ENCODE data around the gene ENOPH1.
A peak's percentile ranks its signal among the peaks of the same experiment; 100 is the strongest.

The ENOPH1 gene

DNA sequence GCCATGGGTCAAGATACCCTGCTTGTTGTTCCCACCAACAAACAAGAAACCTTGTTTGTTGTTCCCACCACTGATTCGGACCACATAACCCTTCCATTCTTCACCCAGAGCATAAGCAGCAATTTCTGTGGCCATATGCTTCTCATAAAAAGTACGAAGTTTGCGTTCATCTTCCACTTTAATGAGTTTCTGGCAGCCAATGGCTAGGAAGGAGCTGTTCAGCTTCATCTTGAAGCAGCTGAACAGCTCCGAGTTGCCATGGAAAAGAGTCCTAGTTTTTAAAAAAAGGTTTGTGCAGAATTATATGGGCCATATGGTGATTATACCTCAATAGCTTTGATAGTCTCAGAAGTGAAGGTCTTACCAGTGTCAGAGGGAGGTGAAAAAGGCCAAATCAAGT, 65.3 kb downstream of the ENOPH1 start:
- DNase-seq (ENCODE audit: insufficient read length, low spot score): no peak
- TF ChIP-seq SPI1 (IDR thresholded peaks at IDR 0.05; ENCODE audit: low read depth, low read length): no peak
- no peak for TF ChIP-seq PAX5 (IDR thresholded peaks at IDR 0.05; ENCODE audit: insufficient read depth, low read length, severe bottlenecking)
- TF ChIP-seq POU2F2 (IDR thresholded peaks at IDR 0.05; ENCODE audit: low read depth, low read length): no peak
- no peak for TF ChIP-seq TAF1 (IDR thresholded peaks at IDR 0.05; ENCODE audit: low read depth, low read length)
- no peak for TF ChIP-seq POLR2AphosphoS5 (IDR thresholded peaks at IDR 0.05; ENCODE audit: low read depth, low read length)
- TF ChIP-seq POLR2A (IDR thresholded peaks at IDR 0.05; ENCODE audit: low read depth, low read length): no peak
- FAIRE-seq: no peak

- FAIRE-seq (no peak), DNase-seq (ENCODE audit: insufficient read length, low spot score) (no peak)
- TF ChIP-seq SPI1 (IDR thresholded peaks at IDR 0.05; ENCODE audit: low read depth, low read length) (no peak), POLR2AphosphoS5 (IDR thresholded peaks at IDR 0.05; ENCODE audit: low read depth, low read length) (no peak), POLR2A (IDR thresholded peaks at IDR 0.05; ENCODE audit: low read depth, low read length) (no peak), TAF1 (IDR thresholded peaks at IDR 0.05; ENCODE audit: low read depth, low read length) (no peak), PAX5 (IDR thresholded peaks at IDR 0.05; ENCODE audit: insufficient read depth, low read length, severe bottlenecking) (no peak), POU2F2 (IDR thresholded peaks at IDR 0.05; ENCODE audit: low read depth, low read length) (no peak)
These were observed 66.0 kb downstream of the ENOPH1 start for GRCh38 chr4:82496349-82496748.

DNA sequence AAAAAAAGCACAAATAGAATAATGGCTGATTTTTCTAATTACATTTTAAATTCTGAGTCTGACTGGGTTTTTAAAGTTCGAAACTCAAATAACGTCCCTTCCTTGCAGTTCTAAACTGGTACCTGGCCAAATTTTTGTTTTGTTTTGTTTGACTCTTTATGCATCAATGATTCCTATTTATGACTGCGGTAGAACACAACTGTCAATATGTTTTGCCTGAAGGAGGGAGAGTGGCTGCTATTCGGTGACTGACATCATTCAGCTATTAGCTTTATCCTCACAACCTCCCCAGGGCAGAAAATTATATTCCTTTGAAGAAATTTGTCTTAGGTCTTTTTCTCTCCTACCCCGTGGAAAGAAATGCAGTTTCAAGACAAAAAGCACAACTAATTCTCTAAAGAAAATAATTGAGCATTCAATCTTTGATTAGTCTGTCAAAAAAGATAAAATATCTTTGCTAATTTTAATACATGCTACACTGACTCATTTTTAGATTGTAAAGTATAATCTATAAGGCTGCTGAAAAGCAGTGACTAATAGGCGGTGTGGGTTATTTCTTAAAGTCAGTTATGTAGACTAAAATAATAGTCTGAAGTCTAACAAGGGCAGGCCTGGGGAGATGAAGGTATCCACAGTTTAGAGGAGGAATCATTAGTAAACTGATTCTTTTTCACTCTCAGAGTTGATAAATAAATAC, 69.5 kb downstream of the ENOPH1 start:
- TF ChIP-seq POLR2A (IDR thresholded peaks at IDR 0.05; ENCODE audit: low read depth, low read length) (no peak), POU2F2 (IDR thresholded peaks at IDR 0.05; ENCODE audit: low read depth, low read length) (no peak), PAX5 (IDR thresholded peaks at IDR 0.05; ENCODE audit: insufficient read depth, low read length, severe bottlenecking) (no peak), TAF1 (IDR thresholded peaks at IDR 0.05; ENCODE audit: low read depth, low read length) (no peak), SPI1 (IDR thresholded peaks at IDR 0.05; ENCODE audit: low read depth, low read length) (no peak), POLR2AphosphoS5 (IDR thresholded peaks at IDR 0.05; ENCODE audit: low read depth, low read length) (no peak)
- DNase-seq (ENCODE audit: insufficient read length, low spot score): no peak
- no peak for FAIRE-seq

- peak; percentile 33 for FAIRE-seq
- DNase-seq (ENCODE audit: insufficient read length, low spot score): no peak
- TF ChIP-seq POLR2A (IDR thresholded peaks at IDR 0.05; ENCODE audit: low read depth, low read length) (no peak), SPI1 (IDR thresholded peaks at IDR 0.05; ENCODE audit: low read depth, low read length) (no peak), POU2F2 (IDR thresholded peaks at IDR 0.05; ENCODE audit: low read depth, low read length) (no peak), TAF1 (IDR thresholded peaks at IDR 0.05; ENCODE audit: low read depth, low read length) (no peak), PAX5 (IDR thresholded peaks at IDR 0.05; ENCODE audit: insufficient read depth, low read length, severe bottlenecking) (no peak), POLR2AphosphoS5 (IDR thresholded peaks at IDR 0.05; ENCODE audit: low read depth, low read length) (no peak)
These were observed 70.2 kb downstream of the ENOPH1 start for GRCh38 chr4:82500435-82501153.

DNA sequence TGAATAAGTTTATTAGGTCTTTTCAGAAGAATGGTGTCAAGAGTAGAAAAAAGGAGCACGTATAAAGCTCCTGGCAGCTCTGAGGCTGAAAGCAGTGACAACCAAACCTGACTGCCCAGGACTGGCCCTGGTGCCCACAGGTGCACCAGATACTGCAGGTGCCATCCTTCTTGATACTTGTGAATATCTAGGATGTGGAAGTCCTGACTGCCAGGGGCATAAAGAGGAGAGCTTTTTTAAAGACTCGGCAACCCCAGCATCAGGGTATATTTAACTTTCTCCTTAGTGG, 70.7 kb downstream of the ENOPH1 start:
- TF ChIP-seq POU2F2 (IDR thresholded peaks at IDR 0.05; ENCODE audit: low read depth, low read length): no peak
- DNase-seq (ENCODE audit: insufficient read length, low spot score) (no peak), FAIRE-seq (no peak)

DNA sequence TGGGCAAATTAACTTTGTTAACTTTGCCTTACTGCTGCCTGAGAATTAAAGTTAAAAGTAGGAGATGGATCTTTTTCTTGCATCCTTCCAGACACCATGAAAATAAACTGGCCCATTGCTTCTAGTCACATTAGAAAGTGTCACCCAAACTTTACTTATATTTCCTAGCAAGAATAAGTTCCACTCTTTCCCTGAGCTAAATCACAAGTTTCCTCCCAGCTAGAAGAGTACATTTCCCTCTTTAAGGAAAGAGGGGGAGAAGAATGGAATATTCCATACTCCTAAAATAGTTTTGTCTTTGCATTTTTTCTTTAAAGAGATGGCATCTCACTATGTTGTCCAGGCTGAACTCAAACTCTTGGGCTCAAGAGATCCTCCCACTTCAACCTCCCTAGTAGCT, 77.6 kb downstream of the ENOPH1 start:
- TF ChIP-seq TAF1 (IDR thresholded peaks at IDR 0.05; ENCODE audit: low read depth, low read length) (no peak), POLR2AphosphoS5 (IDR thresholded peaks at IDR 0.05; ENCODE audit: low read depth, low read length) (no peak), SPI1 (IDR thresholded peaks at IDR 0.05; ENCODE audit: low read depth, low read length) (no peak), POLR2A (IDR thresholded peaks at IDR 0.05; ENCODE audit: low read depth, low read length) (no peak), PAX5 (IDR thresholded peaks at IDR 0.05; ENCODE audit: insufficient read depth, low read length, severe bottlenecking) (no peak), POU2F2 (IDR thresholded peaks at IDR 0.05; ENCODE audit: low read depth, low read length) (no peak)
- DNase-seq (ENCODE audit: insufficient read length, low spot score) (no peak), FAIRE-seq (no peak)

DNA sequence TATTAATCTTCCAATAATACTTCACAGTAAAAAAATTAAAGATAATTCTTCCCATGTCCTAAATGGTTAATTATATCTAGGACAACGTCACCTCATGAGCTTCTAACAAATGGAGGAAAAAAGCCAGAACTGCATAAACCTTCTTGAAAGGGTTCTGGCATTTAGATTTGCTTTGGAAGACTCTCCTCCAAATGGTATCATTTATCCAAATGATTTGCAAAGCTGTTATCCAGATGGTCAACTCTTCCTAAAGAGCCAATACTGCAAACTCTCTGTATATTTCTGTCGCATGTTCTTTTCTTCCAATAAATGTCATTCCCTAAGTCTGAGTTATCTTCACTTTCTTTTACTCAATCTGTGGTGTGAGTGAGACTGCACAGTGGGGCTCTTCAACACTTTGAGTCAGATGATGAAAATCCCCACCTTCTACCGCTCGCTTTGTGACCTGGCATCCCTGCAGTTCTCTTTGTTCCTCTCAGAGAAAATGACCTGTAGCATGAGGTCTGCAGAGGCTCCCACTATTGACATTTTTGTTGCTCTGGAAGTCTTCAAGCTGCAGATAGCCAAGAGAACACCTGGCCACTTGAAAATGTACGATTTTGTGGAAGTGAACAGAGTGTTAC, 78.5 kb downstream of the ENOPH1 start:
- FAIRE-seq: no peak
- no peak for DNase-seq (ENCODE audit: insufficient read length, low spot score)

DNA sequence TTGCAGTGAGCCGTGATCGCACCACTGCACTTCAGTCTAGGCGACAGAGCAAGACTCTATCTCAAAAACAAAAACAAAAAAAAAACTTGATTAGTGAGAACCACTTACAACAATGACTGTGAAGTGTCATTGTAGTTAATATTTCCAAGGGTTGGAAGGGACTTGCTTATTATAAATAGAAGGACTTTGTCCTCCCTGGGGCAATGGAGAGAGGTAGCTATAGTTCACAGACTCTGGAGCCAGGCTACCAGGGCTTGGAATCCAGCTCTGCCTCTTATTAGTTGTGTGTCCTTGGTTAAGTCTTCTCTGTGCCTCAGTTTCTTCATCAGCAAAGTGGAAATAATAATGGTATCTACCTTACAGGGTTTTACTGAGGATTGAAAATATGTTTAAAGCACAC, 79.8 kb downstream of the ENOPH1 start:
- DNase-seq (ENCODE audit: insufficient read length, low spot score): no peak
- no peak for FAIRE-seq
- no peak for TF ChIP-seq POLR2A (IDR thresholded peaks at IDR 0.05; ENCODE audit: low read depth, low read length)
- no peak for TF ChIP-seq POU2F2 (IDR thresholded peaks at IDR 0.05; ENCODE audit: low read depth, low read length)
- TF ChIP-seq PAX5 (IDR thresholded peaks at IDR 0.05; ENCODE audit: insufficient read depth, low read length, severe bottlenecking): no peak
- no peak for TF ChIP-seq TAF1 (IDR thresholded peaks at IDR 0.05; ENCODE audit: low read depth, low read length)
- TF ChIP-seq POLR2AphosphoS5 (IDR thresholded peaks at IDR 0.05; ENCODE audit: low read depth, low read length): no peak
- TF ChIP-seq SPI1 (IDR thresholded peaks at IDR 0.05; ENCODE audit: low read depth, low read length): no peak

More for the DNA sequence above, 78.5 kb downstream of the ENOPH1 start:
- TF ChIP-seq PAX5 (IDR thresholded peaks at IDR 0.05; ENCODE audit: insufficient read depth, low read length, severe bottlenecking): no peak
- no peak for TF ChIP-seq POLR2A (IDR thresholded peaks at IDR 0.05; ENCODE audit: low read depth, low read length)
- TF ChIP-seq POLR2AphosphoS5 (IDR thresholded peaks at IDR 0.05; ENCODE audit: low read depth, low read length): no peak
- TF ChIP-seq SPI1 (IDR thresholded peaks at IDR 0.05; ENCODE audit: low read depth, low read length): no peak
- no peak for TF ChIP-seq POU2F2 (IDR thresholded peaks at IDR 0.05; ENCODE audit: low read depth, low read length)
- TF ChIP-seq TAF1 (IDR thresholded peaks at IDR 0.05; ENCODE audit: low read depth, low read length): no peak

Measured in GM12891 (cell line).